Hepatocyte (in vitro differentiated cells): Measurements from ENCODE around the gene NINJ2. TPM values are rescaled to one million over a fixed set of nuclear protein-coding genes. Genes with fewer than 3 reads are reported as not detected.

ENCODE experiments used
- DNase-seq: peaks from one replicate; pipeline ENCODE4 v3.0.0-alpha.2; 2016; ENCODE audit warnings: low spot score
- H2AFZ ChIP-seq: fragments of 200-600 bp; sonication (generic); 2 replicates; pipeline ENCODE4 v1.6.0; 2016; ENCODE audit warnings: antibody characterized with exemption, mild to moderate bottlenecking
- H3K27ac ChIP-seq: fragments of 200-600 bp; sonication (generic); 2 replicates; pipeline ENCODE4 v1.5.1; 2016; ENCODE audit warnings: mild to moderate bottlenecking
- H3K27me3 ChIP-seq: fragments of 200-600 bp; sonication (generic); 2 replicates; pipeline ENCODE4 v1.6.1; 2016
- H3K36me3 ChIP-seq: fragments of 200-600 bp; sonication (generic); replicated peaks from 2 replicates; pipeline ENCODE4 v1.5.1; 2016; ENCODE audit warnings: low read depth; ENCODE audit not compliant: insufficient read depth
- H3K4me1 ChIP-seq: fragments of 200-600 bp; sonication (generic); 2 replicates; pipeline ENCODE4 v1.5.1; 2016; ENCODE audit warnings: mild to moderate bottlenecking, moderate library complexity; ENCODE audit not compliant: insufficient read depth
- H3K4me2 ChIP-seq: fragments of 200-600 bp; sonication (generic); 2 replicates; pipeline ENCODE4 v1.6.0; 2016
- H3K4me3 ChIP-seq: fragments of 200-600 bp; sonication (generic); 2 replicates; pipeline ENCODE4 v1.5.1; 2016; ENCODE audit warnings: mild to moderate bottlenecking
- H3K79me2 ChIP-seq: fragments of 200-600 bp; sonication (generic); 2 replicates; pipeline ENCODE4 v1.6.0; 2017; ENCODE audit warnings: mild to moderate bottlenecking
- H3K9me2 ChIP-seq: fragments of 200-600 bp; sonication (generic); replicated peaks from 2 replicates; pipeline ENCODE4 v1.6.0; 2017; ENCODE audit warnings: mild to moderate bottlenecking; ENCODE audit not compliant: insufficient read depth
- H3K9me3 ChIP-seq: fragments of 200-600 bp; sonication (generic); 2 replicates; pipeline ENCODE4 v1.5.1; 2016; ENCODE audit warnings: low read depth, mild to moderate bottlenecking
- H4K20me1 ChIP-seq: fragments of 200-600 bp; sonication (generic); 2 replicates; pipeline ENCODE4 v1.6.0; 2016; ENCODE audit warnings: mild to moderate bottlenecking; ENCODE audit not compliant: insufficient read depth, poor library complexity, severe bottlenecking
- CTCF ChIP-seq: fragments of 200-600 bp; sonication (generic); IDR thresholded peaks from 2 replicates; pipeline ENCODE4 v1.5.1; 2016; ENCODE audit warnings: antibody characterized with exemption, mild to moderate bottlenecking; ENCODE audit not compliant: poor library complexity
- EZH2 ChIP-seq: fragments of 200-600 bp; sonication (generic); IDR thresholded peaks from 2 replicates; pipeline ENCODE4 v1.6.1; 2016; ENCODE audit warnings: antibody characterized with exemption, mild to moderate bottlenecking, borderline replicate concordance
- EZH2phosphoT487 ChIP-seq: fragments of 200-600 bp; sonication (generic); IDR thresholded peaks from one replicate; pipeline ENCODE4 v1.6.1; 2018; ENCODE audit warnings: antibody characterized with exemption, mild to moderate bottlenecking, low read depth, moderate library complexity; ENCODE audit not compliant: unreplicated experiment, severe bottlenecking
- WGBS: methylation state at CpG from one replicate; pipeline ENCODE4 v1.1.6; 2016; ENCODE audit warnings: low lambda C conversion rate; ENCODE audit errors: missing lambda C conversion rate; 5-methylcytosine and 5-hydroxymethylcytosine counted together
- polyA plus RNA-seq: library from polyadenylated mRNA; unstranded; fragments of >200 nt; fragmentation: Nextera tagmentation; extraction: Ambion mirVana; gene quantifications from 2 replicates; pipeline ENCODE4 v1.2.1, GENCODE V29; 2016
- total RNA-seq: library from RNA; depleted of rRNA; stranded (reverse); fragments of >200 nt; gene quantifications from 2 replicates; pipeline ENCODE4 v1.2.3, GENCODE V29; 2014

The NINJ2 gene
- total and polyA plus RNA-seq, 2 experiments from 2014 or later = 0.70 to 2.1 TPM

GRCh38 chr12:697481-697880 lies 34.2 kb upstream of the NINJ2 start:
- H3K4me3 ChIP-seq = no peak overlapping the region
- no peaks in the 10 kb centered on the region for H4K20me1 ChIP-seq
- no peaks in the 10 kb centered on the region for H3K36me3 ChIP-seq
- no peaks in the 10 kb centered on the region for H3K9me2 ChIP-seq
- H3K27ac ChIP-seq = no peak overlapping the region
- WGBS = 89% methylated on average over 2 of the region's 2 CpGs
- TF ChIP-seq EZH2phosphoT487 (no peak), CTCF (no peak), EZH2 (no peak)
- no peak overlapping the region for H2AFZ ChIP-seq
- H3K79me2 ChIP-seq = no peaks in the 10 kb centered on the region
- no peaks in the 10 kb centered on the region for H3K9me3 ChIP-seq
- H3K27me3 ChIP-seq = no peaks in the 10 kb centered on the region
- H3K4me2 ChIP-seq = no peak overlapping the region
- DNase-seq = no peak
- H3K4me1 ChIP-seq = no peaks in the 10 kb centered on the region

- WGBS = 87% methylated on average over 27 of the region's 27 CpGs
- H3K27me3 ChIP-seq = no peaks in the 10 kb centered on the region
- no peaks in the 10 kb centered on the region for H3K79me2 ChIP-seq
- no peaks in the 10 kb centered on the region for H3K9me3 ChIP-seq
- H3K4me2 ChIP-seq = no peak overlapping the region
- TF ChIP-seq EZH2phosphoT487 (no peak), CTCF (no peak), EZH2 (no peak)
- DNase-seq = no peak
- no peak overlapping the region for H3K4me3 ChIP-seq
- no peaks in the 10 kb centered on the region for H3K9me2 ChIP-seq
- no peaks in the 10 kb centered on the region for H3K4me1 ChIP-seq
- H3K36me3 ChIP-seq = no peaks in the 10 kb centered on the region
- H4K20me1 ChIP-seq = no peaks in the 10 kb centered on the region
- H3K27ac ChIP-seq = no peak overlapping the region
- H2AFZ ChIP-seq = no peak overlapping the region
Measured at GRCh38 chr12:694734-695503, 31.7 kb upstream of the NINJ2 start.

GRCh38 chr12:693934-694533 lies 30.8 kb upstream of the NINJ2 start:
- no peak overlapping the region for H3K4me2 ChIP-seq

More at GRCh38 chr12:693934-694533, 30.8 kb upstream of the NINJ2 start:
- no peaks in the 10 kb centered on the region for H3K9me2 ChIP-seq
- no peaks in the 10 kb centered on the region for H3K27me3 ChIP-seq
- no peak overlapping the region for H3K4me3 ChIP-seq
- 92% methylated on average over 7 of the region's 7 CpGs for WGBS
- no peaks in the 10 kb centered on the region for H3K79me2 ChIP-seq
- DNase-seq = no peak
- H3K27ac ChIP-seq = no peak overlapping the region
- no peak overlapping the region for H2AFZ ChIP-seq
- H3K36me3 ChIP-seq = no peaks in the 10 kb centered on the region
- H3K9me3 ChIP-seq = no peaks in the 10 kb centered on the region
- H4K20me1 ChIP-seq = no peaks in the 10 kb centered on the region
- H3K4me1 ChIP-seq = no peaks in the 10 kb centered on the region
- TF ChIP-seq CTCF (no peak), EZH2phosphoT487 (no peak), EZH2 (no peak)
